SU-DHL-6 (cell line): Measurements from ENCODE around the gene LSP1.

Source experiments
- H2AFZ ChIP-seq: fragments of 200-600 bp; sonication (generic); 2 replicates; pipeline ENCODE4 v1.6.1; 2014; ENCODE audit warnings: low read depth, mild to moderate bottlenecking, moderate library complexity, mixed read lengths, antibody characterized with exemption, low read length; ENCODE audit not compliant: severe bottlenecking
- H3F3A ChIP-seq: fragments of 200-600 bp; shearing (Covaris generic); 2 replicates; pipeline ENCODE4 v1.6.0; 2016; ENCODE audit warnings: antibody characterized with exemption, mild to moderate bottlenecking; ENCODE audit not compliant: insufficient read depth
- H3K27ac ChIP-seq: fragments of 200-600 bp; sonication (generic); 2 replicates; pipeline ENCODE4 v1.5.1; 2016; ENCODE audit warnings: low read depth, mild to moderate bottlenecking, low read length, moderate library complexity, mixed read lengths
- H3K27me3 ChIP-seq: fragments of 200-600 bp; sonication (generic), shearing (Covaris generic); 2 replicates; pipeline ENCODE4 v1.6.0; 2014; ENCODE audit warnings: mild to moderate bottlenecking, low read length
- H3K36me3 ChIP-seq: fragments of 200-600 bp; sonication (generic); 2 replicates; pipeline ENCODE4 v1.6.1; 2014; ENCODE audit warnings: mild to moderate bottlenecking, low read length, mixed read lengths
- H3K4me2 ChIP-seq: fragments of 300-600, 200-600 bp; shearing (Covaris generic), sonication (generic); 2 replicates; pipeline ENCODE4 v1.6.0; 2014; ENCODE audit warnings: low read length, low read depth, mild to moderate bottlenecking; ENCODE audit not compliant: poor library complexity, severe bottlenecking
- H3K4me3 ChIP-seq: fragments of 200-600 bp; sonication (generic); 2 replicates; pipeline ENCODE4 v1.5.1; 2014; ENCODE audit warnings: antibody characterized with exemption, low read length, mild to moderate bottlenecking, mixed read lengths; ENCODE audit not compliant: insufficient read depth, poor library complexity, severe bottlenecking
- H3K79me2 ChIP-seq: fragments of 200-600 bp; sonication (generic); 2 replicates; pipeline ENCODE4 v1.6.1; 2014; ENCODE audit warnings: mild to moderate bottlenecking, low read length, moderate library complexity; ENCODE audit not compliant: insufficient read depth
- H3K9ac ChIP-seq: fragments of 200-600 bp; sonication (generic); 2 replicates; pipeline ENCODE4 v1.7.0; 2014; ENCODE audit warnings: mild to moderate bottlenecking, low read length
- H3K9me2 ChIP-seq: fragments of 200-600 bp; sonication (generic); replicated peaks from 2 replicates; pipeline ENCODE4 v1.6.1; 2014; ENCODE audit warnings: low read length; ENCODE audit not compliant: insufficient read depth
- H3K9me3 ChIP-seq: fragments of 200-600 bp; sonication (generic); 2 replicates; pipeline ENCODE4 v1.6.1; 2014; ENCODE audit warnings: low read length, mixed read lengths; ENCODE audit not compliant: insufficient read depth
- H4K20me1 ChIP-seq: fragments of 200-600 bp; sonication (generic); 2 replicates; pipeline ENCODE4 v1.6.1; 2014; ENCODE audit warnings: low read depth, mild to moderate bottlenecking, antibody characterized with exemption, low read length, moderate library complexity, mixed read lengths
- EZH2phosphoT487 ChIP-seq: fragments of 200-600 bp; sonication (generic), shearing (Covaris generic); conservative IDR thresholded peaks from 2 replicates; pipeline ENCODE4 v1.6.1; 2018; ENCODE audit warnings: mild to moderate bottlenecking, antibody characterized with exemption, low read length, moderate library complexity, mixed read lengths
- TF ChIP-seq, protein P1 (sequence below): fragments of 200-600 bp; sonication (generic); IDR thresholded peaks from one replicate; pipeline ENCODE4 v1.5.1; 2017; ENCODE audit warnings: antibody characterized with exemption, mild to moderate bottlenecking, low read length, moderate library complexity; ENCODE audit not compliant: insufficient read depth, poor library complexity, severe bottlenecking

Gene LSP1

DNA sequence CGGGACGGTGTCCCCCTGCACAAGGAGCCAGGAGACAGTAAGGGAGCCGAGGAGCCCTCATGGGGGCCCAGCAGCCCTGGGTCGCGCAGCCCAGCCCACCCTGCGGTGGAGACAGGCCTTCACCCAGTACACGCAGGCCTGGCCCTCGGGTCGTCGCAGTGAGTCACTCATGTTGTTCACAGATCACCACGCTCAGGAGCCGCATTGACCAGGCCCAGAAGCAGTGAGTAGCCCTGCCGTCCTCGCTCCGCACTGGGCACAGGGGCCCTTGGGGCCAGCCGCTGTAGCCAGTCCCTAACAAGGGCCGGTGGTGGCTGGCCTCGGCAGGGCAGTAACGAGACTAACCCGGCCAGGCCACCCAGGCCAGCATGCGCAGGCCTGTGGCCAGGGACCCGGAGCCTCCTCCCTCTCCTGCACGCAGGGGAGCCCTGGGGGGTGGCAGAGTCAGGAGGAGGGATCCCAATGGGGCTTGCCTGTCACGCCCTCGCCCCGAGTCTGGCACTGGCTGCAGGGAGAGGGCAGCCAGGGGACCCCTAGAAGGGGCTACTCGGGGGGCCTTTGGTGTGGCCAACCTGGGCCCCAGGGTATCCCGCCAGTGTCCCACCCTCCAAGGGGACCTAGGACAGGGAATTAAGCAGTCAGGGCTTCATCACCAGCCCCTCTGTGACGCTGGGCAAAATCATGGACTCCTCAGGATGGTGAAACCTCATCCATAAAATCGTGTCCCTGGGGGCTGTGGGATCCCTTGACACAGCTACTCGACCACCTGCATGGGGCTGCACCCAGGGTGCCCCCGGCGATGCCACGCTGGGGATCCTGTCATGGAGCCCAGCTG is 84.1 kb downstream of the LSP1 start:
- Histone ChIP-seq H3K36me3 (no peaks in the 10 kb centered on the region), H3K4me2 (no peak overlapping the region), H2AFZ (no peak overlapping the region), H3F3A (no peaks in the 10 kb centered on the region), H3K9me2 (no peaks in the 10 kb centered on the region), H3K9me3 (no peaks in the 10 kb centered on the region), H3K79me2 (no peaks in the 10 kb centered on the region), H4K20me1 (no peaks in the 10 kb centered on the region), H3K27ac (no peak overlapping the region), H3K4me3 (no peak overlapping the region), H3K9ac (no peak overlapping the region), H3K27me3 (no peaks in the 10 kb centered on the region)
- no peak for TF ChIP-seq EZH2phosphoT487
- TF ChIP-seq, protein P1, sequence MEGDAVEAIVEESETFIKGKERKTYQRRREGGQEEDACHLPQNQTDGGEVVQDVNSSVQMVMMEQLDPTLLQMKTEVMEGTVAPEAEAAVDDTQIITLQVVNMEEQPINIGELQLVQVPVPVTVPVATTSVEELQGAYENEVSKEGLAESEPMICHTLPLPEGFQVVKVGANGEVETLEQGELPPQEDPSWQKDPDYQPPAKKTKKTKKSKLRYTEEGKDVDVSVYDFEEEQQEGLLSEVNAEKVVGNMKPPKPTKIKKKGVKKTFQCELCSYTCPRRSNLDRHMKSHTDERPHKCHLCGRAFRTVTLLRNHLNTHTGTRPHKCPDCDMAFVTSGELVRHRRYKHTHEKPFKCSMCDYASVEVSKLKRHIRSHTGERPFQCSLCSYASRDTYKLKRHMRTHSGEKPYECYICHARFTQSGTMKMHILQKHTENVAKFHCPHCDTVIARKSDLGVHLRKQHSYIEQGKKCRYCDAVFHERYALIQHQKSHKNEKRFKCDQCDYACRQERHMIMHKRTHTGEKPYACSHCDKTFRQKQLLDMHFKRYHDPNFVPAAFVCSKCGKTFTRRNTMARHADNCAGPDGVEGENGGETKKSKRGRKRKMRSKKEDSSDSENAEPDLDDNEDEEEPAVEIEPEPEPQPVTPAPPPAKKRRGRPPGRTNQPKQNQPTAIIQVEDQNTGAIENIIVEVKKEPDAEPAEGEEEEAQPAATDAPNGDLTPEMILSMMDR, result no peak

DNA sequence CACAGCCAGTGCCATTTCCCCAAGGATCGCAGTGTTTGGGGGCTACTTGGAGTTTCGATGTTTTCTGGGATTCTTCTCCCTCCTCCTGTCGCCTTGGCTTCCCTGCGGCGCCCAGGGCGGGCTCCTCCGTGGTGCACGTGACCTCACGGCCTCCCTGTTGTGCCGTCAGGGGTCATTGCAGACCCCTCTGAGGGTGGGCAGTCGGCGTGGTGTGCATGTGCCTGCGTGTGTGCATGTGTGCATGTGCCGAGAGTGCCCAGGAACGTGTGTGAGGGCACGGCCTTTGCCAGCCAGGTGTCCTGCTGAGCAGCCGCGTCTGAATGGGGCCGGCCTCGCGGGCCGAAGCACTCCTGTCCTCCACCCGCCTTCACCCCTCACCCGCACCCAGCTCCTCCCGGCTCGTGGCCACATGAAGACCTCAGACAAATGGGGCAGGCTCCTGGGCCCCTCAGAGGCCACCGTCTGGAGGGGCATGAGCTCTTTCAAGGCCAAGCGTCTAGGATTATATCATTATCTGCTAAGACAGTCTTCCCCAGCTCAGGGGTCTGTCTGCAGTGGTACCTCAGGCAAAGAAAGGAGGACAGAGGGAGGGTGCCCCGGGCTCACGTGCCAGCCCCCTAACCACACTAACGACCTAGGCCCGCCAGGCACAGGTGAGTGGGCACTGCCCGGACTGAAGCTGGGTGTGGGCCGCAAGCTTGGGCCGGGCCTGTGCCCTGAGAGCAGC is 84.9 kb downstream of the LSP1 start:
- Histone ChIP-seq H3K36me3 (no peaks in the 10 kb centered on the region), H3K4me2 (no peak overlapping the region), H3F3A (no peaks in the 10 kb centered on the region), H2AFZ (no peak overlapping the region), H3K4me3 (no peak overlapping the region), H3K9ac (no peak overlapping the region), H4K20me1 (no peaks in the 10 kb centered on the region), H3K9me2 (no peaks in the 10 kb centered on the region), H3K79me2 (no peaks in the 10 kb centered on the region), H3K9me3 (no peaks in the 10 kb centered on the region), H3K27me3 (no peaks in the 10 kb centered on the region), H3K27ac (no peak overlapping the region)
- TF ChIP-seq EZH2phosphoT487, result no peak
- TF ChIP-seq, protein P1, result no peak

DNA sequence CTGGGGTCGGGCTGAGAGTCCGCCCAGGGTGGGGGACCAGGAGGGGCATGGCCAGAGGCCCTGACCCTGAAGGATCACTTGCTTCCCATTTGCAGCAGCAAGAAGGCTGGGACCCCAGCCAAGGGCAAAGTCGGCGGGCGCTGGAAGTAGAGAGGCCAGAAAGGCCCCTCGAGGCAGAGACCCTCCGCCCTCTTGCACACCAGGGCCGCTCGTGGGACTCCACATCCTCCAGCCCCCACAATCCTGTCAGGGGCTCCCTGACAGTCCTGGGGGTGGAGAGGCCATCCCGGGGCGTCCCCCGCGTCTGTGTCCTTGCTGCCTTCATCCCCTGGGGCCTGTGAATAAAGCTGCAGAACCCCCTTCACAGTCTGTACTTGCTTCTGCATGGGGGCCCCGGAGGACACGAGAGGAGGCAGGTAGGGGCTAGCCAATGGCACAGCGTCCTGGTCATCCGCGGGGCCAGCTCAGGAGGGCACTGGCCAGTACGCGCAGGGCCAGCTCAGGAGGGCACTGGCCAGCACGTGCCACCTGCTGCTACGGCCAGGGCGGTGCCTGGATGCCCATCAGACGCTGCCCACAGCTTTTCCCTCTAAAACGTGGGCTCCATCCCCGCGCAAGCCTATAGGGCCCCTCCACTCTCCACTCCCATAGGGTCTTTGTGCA is 85.6 kb downstream of the LSP1 start:
- Histone ChIP-seq H4K20me1 (no peaks in the 10 kb centered on the region), H3K4me3 (no peak overlapping the region), H3K79me2 (no peaks in the 10 kb centered on the region), H3K9ac (no peak overlapping the region), H3K9me2 (no peaks in the 10 kb centered on the region), H3K27me3 (no peaks in the 10 kb centered on the region), H3K9me3 (no peaks in the 10 kb centered on the region), H3F3A (no peaks in the 10 kb centered on the region), H3K36me3 (no peaks in the 10 kb centered on the region), H3K4me2 (no peak overlapping the region), H2AFZ (no peak overlapping the region), H3K27ac (no peak overlapping the region)
- no peak for TF ChIP-seq EZH2phosphoT487
- TF ChIP-seq, protein P1, result no peak
